Progenitor cell of endocrine pancreas (in vitro differentiated cells): ENCODE results near the gene CASK. TPM values are rescaled to one million over a fixed set of nuclear protein-coding genes. Genes with fewer than 3 reads are reported as not detected.

Experiments
- DNase-seq: peaks from one replicate; pipeline ENCODE4 v3.0.0; 2021; ENCODE audit warnings: low spot score; ENCODE audit not compliant: unreplicated experiment
- H3K27ac Mint-ChIP-seq: 2 replicates; pipeline ENCODE4 v1.8.0; 2021; ENCODE audit warnings: mild to moderate bottlenecking, moderate library complexity, mixed read lengths
- H3K27me3 Mint-ChIP-seq: 2 replicates; pipeline ENCODE4 v1.8.0; 2021; ENCODE audit warnings: mixed read lengths
- H3K36me3 Mint-ChIP-seq: 2 replicates; pipeline ENCODE4 v1.8.0; 2022; ENCODE audit warnings: mixed read lengths; ENCODE audit not compliant: insufficient read depth
- H3K4me1 Mint-ChIP-seq: 2 replicates; pipeline ENCODE4 v1.8.0; 2021; ENCODE audit warnings: low read depth, mixed read lengths
- H3K4me3 Mint-ChIP-seq: 2 replicates; pipeline ENCODE4 v1.8.0; 2021; ENCODE audit warnings: low read depth, mild to moderate bottlenecking, moderate library complexity, mixed read lengths
- H3K9me3 Mint-ChIP-seq: 2 replicates; pipeline ENCODE4 v1.8.0; 2021; ENCODE audit warnings: low read depth, mixed read lengths
- long read RNA-seq: library from polyadenylated mRNA; unstranded; transcript quantifications from one replicate; pipeline ENCODE4 v2.0.0, GENCODE V29; 2020
- total RNA-seq: library from RNA; stranded (reverse); gene quantifications from 2 replicates; pipeline ENCODE4 v1.2.1, GENCODE V29; 2021
- TF ChIP-seq, protein P1 (sequence below): fragments of 200-600 bp; sonication (generic); IDR thresholded peaks from one replicate; pipeline ENCODE4 v1.5.0; 2021; ENCODE audit warnings: antibody characterized with exemption, mild to moderate bottlenecking; ENCODE audit not compliant: unreplicated experiment

Gene CASK, protein sequence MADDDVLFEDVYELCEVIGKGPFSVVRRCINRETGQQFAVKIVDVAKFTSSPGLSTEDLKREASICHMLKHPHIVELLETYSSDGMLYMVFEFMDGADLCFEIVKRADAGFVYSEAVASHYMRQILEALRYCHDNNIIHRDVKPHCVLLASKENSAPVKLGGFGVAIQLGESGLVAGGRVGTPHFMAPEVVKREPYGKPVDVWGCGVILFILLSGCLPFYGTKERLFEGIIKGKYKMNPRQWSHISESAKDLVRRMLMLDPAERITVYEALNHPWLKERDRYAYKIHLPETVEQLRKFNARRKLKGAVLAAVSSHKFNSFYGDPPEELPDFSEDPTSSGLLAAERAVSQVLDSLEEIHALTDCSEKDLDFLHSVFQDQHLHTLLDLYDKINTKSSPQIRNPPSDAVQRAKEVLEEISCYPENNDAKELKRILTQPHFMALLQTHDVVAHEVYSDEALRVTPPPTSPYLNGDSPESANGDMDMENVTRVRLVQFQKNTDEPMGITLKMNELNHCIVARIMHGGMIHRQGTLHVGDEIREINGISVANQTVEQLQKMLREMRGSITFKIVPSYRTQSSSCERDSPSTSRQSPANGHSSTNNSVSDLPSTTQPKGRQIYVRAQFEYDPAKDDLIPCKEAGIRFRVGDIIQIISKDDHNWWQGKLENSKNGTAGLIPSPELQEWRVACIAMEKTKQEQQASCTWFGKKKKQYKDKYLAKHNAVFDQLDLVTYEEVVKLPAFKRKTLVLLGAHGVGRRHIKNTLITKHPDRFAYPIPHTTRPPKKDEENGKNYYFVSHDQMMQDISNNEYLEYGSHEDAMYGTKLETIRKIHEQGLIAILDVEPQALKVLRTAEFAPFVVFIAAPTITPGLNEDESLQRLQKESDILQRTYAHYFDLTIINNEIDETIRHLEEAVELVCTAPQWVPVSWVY
- total RNA-seq = 68.3 and 81.9 TPM in 2 replicates
- long read RNA-seq, partial matches to known transcripts = 21 of 33 reads
- long read RNA-seq, other reads (novel, unspliced or antisense) = 10 of 33 reads

DNA sequence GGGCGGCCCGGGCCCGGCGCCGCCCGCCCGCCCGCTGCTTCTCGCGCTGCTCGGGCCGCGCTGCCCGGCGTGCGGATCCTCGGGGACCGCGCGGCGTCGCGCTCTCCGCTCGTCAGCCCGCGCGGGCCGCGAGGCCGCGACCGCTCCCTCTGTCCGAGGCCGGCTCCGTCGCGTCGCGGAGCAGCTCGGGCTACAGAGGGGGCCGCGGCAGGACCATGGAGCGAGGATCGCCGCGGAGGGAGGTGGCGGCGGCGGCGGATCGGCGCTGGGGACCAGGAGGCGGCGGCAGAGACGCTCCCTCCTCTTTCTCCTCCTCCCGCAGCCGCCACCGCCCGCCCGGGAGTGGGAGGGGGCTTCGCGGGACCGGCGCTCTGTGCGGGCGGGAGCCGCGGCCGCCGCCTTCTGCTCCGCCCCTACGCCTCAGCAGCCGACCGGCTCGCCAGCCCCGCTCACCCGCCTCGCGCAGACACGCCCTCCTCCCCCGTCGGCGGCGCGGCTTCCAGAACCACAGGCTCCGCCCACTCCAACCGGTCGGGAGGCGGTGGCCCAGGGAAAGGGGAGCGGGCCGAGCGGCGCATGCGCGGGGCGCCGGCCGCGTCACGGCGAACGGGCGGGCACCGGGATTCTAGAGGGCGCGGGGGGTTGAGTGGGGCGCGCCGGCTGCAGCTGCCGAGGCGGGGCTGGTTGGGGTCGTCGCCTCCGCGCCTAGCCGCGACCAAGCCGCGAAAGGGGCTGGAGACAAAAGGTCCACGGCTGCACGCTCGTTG lies at the start of gene CASK:
TSS of gene CASK (minus strand) at position 344 of the 767 bp plus-strand sequence. CDS start 566 bp downstream, outside the sequence.
- TF ChIP-seq, protein P1, sequence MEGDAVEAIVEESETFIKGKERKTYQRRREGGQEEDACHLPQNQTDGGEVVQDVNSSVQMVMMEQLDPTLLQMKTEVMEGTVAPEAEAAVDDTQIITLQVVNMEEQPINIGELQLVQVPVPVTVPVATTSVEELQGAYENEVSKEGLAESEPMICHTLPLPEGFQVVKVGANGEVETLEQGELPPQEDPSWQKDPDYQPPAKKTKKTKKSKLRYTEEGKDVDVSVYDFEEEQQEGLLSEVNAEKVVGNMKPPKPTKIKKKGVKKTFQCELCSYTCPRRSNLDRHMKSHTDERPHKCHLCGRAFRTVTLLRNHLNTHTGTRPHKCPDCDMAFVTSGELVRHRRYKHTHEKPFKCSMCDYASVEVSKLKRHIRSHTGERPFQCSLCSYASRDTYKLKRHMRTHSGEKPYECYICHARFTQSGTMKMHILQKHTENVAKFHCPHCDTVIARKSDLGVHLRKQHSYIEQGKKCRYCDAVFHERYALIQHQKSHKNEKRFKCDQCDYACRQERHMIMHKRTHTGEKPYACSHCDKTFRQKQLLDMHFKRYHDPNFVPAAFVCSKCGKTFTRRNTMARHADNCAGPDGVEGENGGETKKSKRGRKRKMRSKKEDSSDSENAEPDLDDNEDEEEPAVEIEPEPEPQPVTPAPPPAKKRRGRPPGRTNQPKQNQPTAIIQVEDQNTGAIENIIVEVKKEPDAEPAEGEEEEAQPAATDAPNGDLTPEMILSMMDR = no peak
- H3K4me1 Mint-ChIP-seq = peaks cover 6% of the 10 kb centered on the region

DNA sequence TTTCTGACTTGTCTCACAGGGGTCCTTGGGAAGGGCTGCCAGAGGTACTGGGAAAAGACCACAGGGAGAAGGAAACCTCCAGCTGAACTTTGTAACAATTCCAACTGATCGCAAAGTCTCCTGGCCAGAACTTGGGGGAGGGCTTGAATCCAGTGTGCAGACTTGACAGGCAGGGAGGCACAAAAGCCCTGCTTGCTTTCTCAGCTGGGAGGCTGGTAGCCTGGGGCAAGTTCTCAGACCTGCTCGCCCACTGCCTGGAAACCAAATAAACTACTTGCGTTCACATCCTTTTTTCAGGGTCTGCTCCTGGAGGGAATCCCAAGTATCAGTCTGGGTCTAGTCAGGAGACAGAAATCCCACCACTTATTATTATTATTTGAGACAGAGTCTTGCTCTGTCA lies 48.0 kb upstream of the CASK start:
- no peaks in the 10 kb centered on the region for H3K4me1 Mint-ChIP-seq
- H3K4me3 Mint-ChIP-seq = no peak overlapping the region
- no peak overlapping the region for H3K27ac Mint-ChIP-seq
- no peak for DNase-seq
- peaks cover 3% of the 10 kb centered on the region for H3K27me3 Mint-ChIP-seq
- H3K36me3 Mint-ChIP-seq = no peaks in the 10 kb centered on the region
- H3K9me3 Mint-ChIP-seq = peaks cover 31% of the 10 kb centered on the region
- TF ChIP-seq, protein P1 = no peak

More for the DNA sequence above, at the start of gene CASK:
- Mint-ChIP-seq H3K9me3 (peaks cover 10% of the 10 kb centered on the region), H3K36me3 (no peaks in the 10 kb centered on the region), H3K27ac (peak within 1 kb of the TSS; percentile 96), H3K4me3 (peak within 1 kb of the TSS; percentile 87), H3K27me3 (no peaks in the 10 kb centered on the region)
- DNase-seq = peak; percentile 89

DNA sequence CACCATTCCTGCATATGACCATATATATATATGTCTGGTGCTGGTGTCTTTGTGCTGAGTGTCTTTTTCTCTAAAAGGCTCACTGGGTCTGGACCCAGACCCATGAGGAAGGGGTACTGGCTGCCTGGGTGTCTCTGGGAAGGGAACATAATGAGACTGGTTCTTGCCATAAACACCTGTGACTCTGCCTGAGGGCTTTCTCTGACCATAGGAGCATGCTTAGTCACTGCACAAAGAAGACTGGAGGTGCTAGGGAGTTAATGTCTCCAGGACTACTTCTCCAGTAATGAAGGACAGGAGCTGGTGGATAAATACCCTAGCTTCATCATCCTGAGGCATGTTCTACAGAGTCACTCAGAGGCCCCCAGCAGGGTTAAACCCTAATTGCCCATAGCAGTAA lies 47.1 kb upstream of the CASK start:
- H3K4me1 Mint-ChIP-seq = no peaks in the 10 kb centered on the region
- H3K27me3 Mint-ChIP-seq = peaks cover 3% of the 10 kb centered on the region
- no peak overlapping the region for H3K27ac Mint-ChIP-seq
- DNase-seq = no peak
- H3K9me3 Mint-ChIP-seq = peaks cover 36% of the 10 kb centered on the region
- H3K4me3 Mint-ChIP-seq = no peak overlapping the region
- H3K36me3 Mint-ChIP-seq = no peaks in the 10 kb centered on the region
- TF ChIP-seq, protein P1 = no peak

DNA sequence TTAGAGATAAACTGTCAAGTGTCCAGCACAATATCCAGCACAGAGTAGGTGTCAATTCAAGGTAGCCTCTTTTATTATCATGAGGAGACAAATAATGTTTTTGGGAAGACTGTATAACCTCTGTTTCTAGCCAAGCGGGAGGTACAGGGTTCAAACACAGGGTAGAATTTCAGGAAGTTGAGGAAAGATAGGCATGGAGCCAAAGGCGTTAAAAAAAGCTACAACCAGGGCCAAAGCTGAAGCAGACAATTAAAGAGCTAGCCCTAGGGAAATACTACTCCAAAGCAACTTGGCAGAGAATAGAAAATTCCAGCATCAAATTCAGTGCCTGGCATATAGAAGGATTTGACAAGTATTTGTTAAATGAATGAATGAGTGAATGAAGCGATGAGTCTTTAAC lies 40.0 kb upstream of the CASK start:
- DNase-seq = no peak
- Mint-ChIP-seq H3K36me3 (no peaks in the 10 kb centered on the region), H3K4me1 (no peaks in the 10 kb centered on the region), H3K27me3 (peaks cover 3% of the 10 kb centered on the region), H3K4me3 (no peak overlapping the region), H3K27ac (no peak overlapping the region), H3K9me3 (peaks cover 21% of the 10 kb centered on the region)
- TF ChIP-seq, protein P1 = no peak
